GM18508 (cell line): ENCODE measurements around the gene TBX4.
"Not testable (repeated sequence)": the region's sequence is repeated elsewhere in the genome, so short reads cannot be mapped to it uniquely, and the experiment has no call there.

Experiments used
- ATAC-seq: cut with Tn5 transposase; IDR thresholded peaks from one replicate; pipeline ENCODE4 v1.9.1; 2021; ENCODE audit warnings: moderate number of reproducible peaks; ENCODE audit not compliant: insufficient read depth, unreplicated experiment

Gene TBX4

DNA sequence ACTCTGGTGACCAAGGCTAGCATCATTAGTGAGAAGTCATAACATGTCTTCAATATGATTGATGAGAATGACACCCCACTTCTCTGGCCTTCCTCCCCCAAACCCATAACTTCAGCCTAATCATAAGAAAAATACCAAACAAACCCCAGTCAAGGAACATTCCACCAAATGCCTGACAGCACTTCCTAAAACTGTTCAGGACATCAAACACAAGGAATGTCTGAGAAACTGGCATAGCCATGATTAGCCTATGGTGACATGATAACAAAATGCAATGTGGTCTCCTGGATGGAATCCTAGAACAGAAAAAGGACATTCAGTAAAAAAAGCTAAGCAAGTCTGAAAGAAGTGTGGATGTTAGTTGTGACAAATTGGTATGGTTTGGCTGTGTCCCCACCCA is 24.7 kb upstream of the TBX4 start:
- ATAC-seq = no peak

DNA sequence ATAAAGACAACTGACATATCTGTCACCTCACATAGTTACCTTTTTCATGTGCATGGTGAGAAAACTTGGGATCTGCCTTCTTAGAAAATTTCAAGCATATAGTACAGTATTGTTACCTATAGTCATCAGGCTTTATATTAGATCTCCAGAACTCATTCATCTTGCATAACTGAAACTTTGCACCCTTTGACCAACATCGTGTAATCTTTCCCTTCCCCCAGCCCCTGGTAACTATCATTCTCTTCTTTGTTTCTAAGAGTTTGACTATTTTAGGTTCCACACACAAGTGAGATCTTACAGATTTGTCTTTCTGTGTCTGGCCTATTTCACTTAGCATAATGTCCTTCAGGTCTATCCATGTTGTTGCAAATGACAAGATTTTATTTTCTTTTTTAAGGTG is 22.9 kb upstream of the TBX4 start:
- no peak for ATAC-seq

DNA sequence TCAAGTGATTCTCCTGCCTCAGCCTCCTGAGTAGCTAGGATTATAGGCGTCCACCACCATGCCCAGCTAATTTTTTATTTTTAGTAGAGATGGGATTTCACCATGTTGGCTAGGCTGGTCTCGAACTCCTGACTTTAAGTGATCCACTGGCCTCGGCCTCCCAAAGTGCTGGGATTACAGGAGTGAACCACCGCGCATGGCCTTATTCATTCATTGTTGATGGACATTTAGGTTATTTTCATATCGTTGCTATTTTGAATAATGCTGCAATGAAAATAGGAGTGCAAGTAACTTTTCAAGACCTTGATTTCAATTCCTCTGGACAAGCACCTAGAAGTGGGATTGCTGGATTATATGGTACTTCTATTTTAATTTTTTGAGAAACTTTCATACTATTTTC is 22.4 kb upstream of the TBX4 start:
- not testable (repeated sequence) for ATAC-seq

DNA sequence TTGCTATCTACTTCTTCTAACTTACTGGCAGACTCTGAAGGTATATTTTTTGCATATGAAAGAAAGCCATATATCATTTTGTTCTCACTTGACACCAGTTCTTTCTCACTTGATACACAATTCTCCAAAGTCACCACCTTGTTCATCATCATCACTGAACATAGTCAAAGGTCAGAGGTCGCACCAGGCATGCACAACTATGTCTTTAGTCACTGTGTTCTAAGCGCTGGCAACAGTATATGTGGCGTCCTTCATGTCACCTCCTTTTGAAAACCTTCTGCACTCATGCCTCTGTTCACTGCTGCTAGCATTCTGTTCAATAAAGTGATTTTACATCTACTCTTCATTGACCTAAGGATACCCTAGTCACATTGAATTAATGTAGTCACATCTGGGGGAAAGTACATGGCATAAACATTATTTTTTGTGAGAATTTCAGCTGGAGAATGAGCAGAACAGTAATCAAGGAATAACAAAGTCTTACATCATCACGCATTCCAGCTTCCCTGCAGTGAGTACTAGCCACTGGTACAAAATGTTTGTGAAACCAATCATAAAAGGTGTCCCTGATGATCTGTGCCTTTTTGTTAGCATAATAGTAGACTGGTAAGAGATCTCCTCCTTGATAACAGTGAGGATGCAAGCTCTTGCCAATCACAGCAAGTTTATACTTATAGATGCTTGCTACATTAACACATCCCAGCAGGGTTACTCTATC is 20.5 kb upstream of the TBX4 start:
- no peak for ATAC-seq

DNA sequence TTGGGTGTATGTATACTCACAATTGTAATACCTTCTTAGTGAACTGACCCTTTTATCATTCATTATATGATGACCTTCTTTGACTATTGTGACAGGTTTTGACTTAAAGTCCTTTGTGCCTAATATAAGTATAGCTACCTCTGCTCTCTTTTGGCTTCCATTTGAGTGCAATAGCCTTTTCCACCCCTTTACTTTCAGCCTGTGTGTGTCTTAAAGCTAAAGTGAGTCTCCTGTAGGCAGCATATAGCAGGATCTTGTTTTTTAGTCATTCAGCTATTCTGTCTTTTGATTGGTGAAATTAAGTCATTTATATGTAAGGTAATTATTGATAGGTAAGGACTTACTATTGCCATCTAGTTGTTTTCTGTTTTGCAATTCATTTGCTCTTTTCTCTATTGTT is 15.9 kb upstream of the TBX4 start:
- no peak for ATAC-seq

DNA sequence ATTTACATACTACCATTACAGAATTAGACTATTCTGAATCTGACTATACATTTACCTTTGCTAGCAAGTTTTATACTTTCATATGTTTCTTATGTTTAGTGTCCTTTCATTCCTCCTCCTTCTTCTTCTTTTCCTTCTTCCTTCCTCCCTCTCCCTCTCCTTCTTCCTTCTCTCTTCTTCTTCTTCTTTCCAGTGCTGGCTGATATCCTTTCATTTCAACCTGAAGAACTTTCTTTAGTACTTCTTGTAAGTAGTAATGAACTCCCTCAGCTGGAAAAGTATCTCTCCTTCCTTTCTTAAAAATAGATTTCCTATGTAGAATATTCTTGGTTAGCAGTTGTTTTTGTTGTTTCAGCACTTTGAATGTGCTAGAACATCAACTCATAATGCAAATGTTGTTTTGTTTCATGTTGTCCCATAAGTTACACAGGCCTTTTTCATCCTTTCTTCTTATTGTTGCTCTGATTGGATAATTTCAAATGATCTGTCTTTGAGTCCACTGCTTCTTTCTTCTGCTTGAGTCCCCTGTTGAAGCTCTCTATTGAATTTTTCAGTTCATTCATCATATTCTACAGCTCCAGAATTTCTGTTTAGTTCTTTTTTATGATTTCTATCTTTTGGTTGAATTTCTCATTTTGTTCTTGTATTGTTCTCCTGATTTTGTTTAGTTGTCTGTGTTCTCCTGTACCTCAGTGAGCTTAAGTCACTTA is 15.1 kb upstream of the TBX4 start:
- ATAC-seq = no peak

DNA sequence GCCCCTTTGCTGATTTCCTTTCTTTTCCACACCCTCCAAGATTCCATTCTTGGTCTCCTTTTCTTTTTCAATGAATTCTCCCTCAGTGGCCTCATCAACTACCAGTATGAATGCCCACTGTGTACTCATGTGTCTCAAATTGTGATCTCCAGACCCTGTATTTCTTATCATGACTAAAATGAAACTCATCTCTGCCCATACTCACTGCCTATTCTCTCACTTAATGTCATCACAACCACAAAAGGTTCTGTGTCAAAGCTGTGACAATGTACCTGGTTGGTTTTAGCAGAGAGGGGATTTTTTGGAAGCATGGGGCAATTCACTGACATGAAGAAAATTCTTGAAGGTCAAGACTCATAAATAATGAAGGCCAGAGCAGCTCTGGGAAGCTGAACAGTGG is 11.5 kb upstream of the TBX4 start:
- no peak for ATAC-seq

DNA sequence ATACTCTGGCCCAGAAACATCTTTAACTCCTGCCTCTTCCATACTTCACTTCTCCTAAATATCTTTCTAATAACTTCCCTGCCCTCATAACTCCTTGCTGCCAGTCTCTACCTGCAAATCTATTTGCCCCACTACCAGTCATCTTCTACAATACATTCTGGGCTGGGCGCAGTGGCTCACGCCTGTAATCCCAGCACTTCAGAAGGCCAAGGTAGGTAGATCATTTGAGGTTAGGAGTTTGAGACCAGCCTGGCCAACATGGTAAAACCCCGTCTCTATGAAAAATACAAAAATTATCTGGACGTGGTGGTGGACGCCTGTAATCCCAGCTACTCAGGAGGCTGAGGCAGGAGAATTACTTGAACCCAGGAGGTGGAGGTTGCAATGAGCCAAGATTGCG is 10.7 kb upstream of the TBX4 start:
- not testable (repeated sequence) for ATAC-seq

DNA sequence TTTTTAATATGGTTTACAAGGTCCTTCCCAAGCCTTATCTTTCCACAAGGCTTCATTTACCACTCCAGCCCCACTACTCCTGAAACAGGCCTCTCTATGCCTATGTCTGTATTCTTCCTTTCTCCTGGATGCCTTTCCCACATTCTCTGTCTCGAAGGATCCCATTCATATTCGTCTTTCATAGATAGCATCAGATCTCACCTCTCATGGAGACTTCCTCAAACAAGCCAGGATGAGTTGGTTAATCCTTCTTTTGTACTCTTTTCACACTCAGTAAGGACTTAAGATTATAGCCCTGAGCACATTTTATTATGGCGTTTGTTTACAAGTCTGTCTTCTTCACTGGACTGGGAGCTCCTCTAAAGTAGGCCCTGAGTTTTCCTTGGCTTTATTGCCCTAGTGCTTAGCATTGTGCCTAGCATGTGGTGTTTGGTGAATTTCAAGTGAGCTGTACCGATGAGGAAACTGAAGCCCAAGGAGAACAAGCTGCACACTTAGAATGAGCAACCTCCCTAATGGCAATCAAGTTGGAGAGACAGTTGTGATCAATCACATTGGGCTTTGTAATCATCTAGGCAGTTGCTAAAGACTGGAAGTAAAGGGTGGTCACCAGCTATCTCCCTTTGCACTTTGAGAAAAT is 10.0 kb upstream of the TBX4 start:
- no peak for ATAC-seq

DNA sequence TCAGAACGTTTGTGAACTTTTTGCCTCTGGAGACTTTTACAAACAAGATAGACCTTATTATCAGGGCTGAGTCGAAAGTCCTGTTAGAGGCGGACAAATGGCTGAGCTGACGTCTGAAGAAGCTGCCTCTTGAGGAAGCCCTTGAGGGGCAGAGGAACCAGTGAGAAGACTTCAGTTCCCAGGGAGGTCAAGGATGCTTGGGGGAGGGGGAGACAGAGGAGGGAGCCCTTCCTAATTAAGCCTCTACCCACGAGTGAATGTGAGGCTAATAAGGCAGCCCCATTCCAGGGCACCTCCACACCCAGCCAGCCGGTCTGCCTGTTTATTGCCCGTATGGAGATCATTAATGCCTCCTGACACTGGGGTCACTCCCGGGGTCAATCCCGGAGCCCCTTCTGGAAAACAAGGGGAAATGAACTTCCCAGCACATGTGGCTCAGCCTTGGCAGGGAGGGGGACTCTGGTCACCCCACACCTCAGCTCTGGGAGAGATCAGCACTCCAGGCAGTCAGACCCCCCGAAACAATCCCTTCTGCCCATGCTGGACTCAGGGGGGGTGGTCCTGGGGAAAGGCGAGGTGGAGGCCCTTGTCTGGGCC is 9.2 kb upstream of the TBX4 start:
- no peak for ATAC-seq

DNA sequence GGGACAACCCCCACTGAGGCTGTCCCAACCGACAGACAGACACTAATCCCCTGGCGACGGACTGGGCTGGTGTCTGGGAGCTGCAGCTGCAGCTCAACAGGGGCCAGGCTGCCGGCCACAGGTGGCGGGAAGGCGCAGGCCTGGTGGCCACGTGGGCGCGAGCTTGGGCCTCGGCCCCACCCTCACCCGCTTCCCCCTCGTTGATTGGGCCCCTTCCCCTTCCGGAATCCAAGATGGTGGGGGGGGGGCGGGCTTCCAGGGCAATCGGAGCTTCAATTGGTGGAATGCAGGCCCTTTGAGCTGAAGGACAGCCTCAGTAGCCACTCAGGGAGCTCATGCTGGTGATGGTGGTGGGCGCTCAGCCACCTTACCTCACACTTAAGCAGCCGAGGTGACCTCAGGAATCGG is 8.7 kb upstream of the TBX4 start:
- ATAC-seq = no peak

DNA sequence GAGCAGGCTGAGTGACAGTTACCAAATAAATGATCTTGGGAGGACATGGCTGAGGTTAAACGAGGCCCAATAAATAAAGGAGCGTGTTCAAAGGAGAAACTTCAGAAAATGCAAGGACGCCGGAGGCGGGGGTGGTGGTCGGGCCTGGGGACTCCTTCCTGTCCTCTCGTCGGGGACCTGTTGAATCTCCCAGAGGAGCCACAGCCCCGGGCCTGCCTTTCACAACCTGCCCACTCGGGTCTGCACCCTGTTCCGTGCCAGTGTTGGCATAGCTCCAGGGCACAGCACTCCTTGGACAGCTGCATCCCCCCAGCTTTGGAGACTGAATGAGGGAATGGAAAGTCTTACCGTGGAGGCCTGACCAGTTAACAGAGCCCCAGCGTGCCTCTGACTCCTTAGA is 8.1 kb upstream of the TBX4 start:
- no peak for ATAC-seq

DNA sequence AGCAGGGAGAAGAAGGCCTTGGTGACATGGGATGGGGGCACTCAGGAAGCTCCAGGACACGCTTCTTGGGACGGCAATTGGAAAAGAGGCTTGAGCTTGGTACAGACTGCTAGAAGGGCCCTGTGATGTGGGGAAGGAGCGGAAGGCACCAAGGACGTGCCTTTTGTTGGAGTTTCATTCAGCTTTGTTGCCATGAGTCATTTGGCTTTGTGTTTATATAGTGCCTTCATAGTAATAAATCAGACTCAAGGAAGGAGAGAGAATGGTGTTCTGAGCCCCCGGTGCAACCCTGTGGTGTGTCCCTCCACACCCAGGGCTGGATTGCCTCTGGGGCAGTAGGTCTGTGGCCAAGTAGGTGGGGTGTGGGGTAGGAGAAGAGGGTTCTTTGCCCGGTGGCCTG is 7.4 kb upstream of the TBX4 start:
- ATAC-seq = no peak

DNA sequence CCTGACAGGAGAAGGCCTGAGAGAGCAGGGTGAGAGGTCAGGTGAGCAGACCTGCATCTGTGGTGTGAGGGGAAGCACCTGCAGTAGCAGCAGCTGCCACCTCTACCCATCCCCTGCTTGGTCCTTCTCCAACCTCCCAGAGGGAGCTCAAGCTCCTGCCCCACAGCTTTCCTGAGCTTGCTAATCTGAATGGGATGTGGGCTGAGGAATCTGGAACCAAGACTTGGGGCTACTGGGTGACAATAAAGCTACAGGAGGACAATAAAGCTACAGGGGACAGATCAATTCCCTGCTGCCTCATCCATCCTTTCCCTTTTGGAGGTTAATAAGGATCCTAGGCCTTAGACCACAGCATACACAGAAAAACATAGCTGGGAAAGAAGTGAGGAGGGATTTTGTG is 4.9 kb upstream of the TBX4 start:
- ATAC-seq = no peak

DNA sequence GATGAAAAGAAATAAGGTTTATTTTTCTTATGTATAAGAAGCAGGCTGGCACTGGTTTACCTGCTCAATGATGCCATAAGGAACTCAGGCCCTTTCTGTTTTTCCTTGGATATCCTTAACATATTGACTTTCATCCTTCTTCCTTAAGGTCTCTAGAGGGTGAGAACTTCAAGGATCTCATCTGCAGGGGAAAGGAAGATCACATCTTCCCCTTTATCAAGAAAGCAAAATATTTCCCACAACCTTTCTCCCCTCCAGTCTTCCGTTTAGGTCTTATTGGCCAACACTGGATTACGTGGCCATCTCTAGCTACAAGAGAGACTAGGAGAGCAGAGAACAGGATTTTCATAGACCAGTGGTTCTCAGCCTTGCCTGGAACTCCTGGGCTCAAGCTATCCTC is 4.2 kb upstream of the TBX4 start:
- ATAC-seq = no peak

DNA sequence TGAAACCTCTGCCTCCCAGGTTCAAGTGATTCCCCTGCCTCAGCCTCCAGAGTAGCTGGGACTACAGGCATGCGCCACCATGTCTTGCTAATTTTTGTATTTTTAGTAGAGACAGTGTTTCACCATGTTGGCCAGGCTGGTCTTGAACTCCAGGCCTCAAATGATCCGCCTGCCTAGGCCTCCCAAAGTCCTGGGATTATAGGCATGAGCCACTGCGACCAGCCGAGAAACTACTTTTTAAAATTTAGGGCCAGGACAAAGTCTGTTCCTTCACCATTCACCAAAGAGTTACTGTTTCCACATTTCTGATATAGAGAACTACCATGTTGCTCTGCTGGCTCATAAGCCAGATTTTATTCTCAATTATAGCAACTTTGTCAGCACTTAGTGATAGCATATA is 3.1 kb upstream of the TBX4 start:
- not testable (repeated sequence) for ATAC-seq

DNA sequence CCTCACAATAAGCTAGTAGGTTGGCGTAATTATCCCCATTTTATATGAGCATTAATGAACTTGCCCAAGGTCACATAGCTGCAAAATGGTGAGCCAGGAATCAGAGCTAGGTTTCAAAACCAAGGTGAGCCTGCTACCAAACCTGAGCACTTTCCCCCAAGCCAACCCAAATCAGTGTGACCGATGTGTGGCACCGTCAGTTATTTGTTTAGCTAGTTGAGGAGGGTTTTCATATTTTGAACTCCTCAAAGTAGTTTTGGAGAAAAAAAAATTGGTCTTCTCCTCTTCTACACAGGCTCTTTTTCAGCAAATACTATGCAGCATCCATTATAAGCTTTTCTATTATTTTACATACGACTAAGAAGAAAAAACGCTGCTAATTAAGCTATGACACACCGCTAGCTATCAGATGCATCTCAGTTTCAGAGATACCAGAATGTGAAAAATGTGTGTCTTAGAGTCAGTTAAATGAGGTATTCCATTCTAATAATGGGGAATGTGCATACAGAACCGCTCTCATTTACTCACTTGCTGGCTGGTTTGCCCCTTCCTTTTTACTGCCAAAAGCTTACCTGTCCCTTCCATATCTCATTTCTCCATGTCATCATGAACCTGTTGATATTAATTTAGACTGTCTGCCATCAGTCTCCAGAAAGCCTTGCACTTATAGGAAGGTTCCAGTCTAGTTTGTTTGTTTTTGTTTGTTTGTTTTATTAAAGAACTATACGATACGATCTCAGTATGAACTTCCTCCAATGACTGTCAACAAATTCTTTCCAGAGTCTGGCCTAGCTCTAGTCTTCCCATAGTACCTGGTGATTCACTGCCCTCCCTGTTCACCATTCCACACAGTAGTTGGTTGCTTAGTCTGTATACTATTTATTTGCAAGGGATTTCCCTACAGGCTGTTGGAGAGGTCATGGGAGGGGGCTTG is 2.2 kb upstream of the TBX4 start:
- no peak for ATAC-seq

DNA sequence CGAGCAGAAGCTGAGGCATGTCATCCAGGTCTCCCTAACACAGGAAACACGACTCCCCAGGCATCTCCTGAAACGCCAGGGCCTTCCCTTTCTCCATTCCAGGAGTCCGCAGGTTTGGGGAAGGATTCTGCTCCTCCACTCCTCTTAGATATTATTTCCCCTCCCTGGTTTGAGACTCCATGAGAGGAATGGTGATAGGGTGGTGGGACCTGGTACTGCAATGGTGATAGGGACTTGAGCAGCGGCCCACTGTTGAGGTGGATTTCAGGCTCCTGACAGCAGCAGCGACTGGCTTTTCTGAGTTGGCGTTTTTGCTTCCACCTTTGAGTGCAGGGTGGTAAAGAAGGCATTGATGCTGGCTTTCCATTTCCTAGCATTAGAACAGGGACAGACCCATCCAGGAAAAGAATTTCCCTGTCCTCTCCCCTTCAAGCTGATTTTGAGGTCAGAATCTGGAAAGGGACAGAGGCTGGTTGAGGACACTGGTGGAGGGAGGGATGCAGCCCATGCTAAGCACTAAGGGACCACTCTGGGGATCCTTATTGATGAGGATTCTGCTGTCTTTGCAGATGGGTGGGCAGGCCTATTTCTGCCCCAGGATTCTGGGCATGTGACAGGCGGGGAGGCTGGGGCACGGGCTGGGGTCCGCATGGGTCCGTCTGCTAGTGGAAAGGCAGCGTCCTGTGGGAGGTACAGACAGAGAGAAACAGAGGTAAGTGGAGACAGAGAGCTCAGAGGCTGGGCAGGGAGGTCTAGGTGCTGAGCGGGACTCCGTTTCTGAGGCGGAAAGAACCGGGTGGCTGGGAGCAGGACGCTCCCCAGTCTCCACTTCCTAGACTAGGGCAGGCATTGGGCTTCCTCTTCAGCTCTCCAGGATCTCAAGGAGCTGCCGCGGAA is 1.3 kb upstream of the TBX4 start:
- ATAC-seq = no peak

DNA sequence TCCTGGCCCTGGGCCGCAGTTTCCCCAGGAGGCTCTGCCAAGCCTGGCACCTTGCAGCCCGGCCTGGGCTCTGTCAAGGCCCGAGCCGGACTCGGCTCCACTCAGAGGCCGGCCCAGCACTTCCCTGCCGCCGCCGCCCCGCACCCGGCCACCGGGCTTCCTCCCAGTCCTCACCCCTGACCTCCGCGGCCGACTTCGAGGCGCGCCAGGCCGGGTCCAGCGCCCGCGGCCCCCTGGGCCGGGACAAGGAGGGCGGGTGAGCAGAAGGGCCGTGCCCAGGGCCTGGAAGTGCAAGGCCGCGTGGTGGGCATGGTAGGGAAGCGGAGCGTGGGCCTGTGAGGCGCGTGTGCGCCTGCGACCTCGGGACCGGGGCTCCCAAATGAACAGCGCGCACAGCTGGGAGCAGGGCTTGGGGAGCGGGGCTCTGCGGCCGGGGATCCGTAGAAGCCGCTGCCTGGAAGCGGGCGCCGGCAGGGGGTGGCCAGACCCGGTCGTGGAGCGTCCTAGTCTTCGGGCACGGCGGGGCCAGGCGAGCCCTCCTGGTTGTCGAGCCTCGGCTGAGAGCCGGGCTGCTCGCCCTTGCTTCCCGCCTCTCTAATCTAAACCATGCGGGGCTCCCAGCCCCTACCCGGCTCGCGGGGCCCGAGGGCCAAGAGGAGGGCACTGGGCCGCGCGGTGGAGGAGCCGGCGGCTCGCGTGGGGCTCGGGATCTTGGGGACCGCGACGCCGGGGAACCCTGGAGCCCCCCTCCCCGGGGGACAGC is 503 bp upstream of the TBX4 start:
- no peak for ATAC-seq
